Measurements from ENCODE around the gene NT5C2.

Gene NT5C2

DNA sequence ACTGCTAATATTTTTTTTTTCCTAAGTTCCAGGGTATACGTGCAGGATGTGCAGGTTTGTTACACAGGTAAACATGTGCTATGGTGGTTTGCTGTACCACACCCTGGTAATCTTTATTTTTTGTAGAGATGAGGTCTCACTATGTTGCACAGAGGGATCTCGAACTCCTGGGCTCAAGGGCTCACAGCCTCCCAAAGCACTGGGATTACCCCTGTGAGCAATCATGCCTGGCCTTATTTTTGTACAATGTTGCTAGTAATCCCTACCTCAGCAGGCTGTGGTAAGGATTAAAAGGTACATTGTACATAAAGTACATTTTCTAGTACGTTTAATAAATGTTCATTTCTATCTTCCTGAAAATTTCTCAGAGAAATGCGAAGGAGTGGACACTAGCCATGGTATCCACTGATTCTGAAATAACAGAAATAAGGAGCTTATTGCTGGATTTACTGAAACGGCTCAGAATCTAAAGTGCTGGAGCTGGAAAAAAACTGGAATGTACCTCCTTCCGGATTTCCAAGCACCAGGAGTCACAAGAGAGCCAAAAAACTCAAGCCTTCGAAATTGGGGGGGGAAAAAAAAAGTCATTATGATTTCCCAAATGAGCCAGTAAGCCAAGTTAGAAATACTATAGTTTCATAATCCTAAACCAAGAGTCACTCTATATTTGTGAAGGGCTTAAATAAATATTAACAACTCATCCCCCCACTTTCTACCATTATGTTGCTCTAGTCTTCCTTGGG, 69.6 kb downstream of the NT5C2 start:
- DNase-seq (ENCODE audit: low read depth): no peak

DNA sequence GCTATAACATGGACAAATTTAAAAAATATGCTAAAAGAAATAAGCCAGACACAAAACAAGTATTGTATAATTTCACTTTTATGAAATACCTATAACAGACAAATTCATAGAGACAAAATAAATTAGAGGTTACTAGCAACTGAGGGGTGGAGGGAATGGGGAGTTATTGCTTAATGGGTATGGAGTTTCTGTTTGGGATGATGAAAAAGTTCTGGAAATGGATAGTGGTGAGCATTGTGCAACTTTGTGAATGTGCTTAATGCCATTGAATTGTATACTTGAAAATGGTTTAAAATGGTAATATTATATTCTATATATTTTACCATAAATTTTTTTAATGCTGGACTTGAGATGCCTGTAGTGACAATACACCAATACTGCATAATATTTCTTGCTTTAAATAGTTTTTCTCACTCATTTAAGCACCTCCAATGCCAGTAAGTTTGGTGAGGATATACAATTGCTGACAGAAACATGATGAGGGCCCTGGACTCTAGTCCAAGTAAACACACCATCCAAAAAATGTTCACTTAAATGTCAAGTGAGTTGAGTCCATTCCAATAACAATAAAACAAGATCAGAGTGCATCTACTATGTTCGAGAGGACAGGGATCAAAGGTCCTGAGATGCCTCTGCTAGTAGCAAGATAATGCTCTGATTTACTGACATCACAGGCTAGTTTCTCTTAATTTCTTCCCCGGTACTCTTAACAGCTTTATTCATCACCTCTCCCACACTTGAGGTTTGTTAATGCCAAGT, 71.9 kb downstream of the NT5C2 start:
- no peak for DNase-seq (ENCODE audit: low read depth)

DNA sequence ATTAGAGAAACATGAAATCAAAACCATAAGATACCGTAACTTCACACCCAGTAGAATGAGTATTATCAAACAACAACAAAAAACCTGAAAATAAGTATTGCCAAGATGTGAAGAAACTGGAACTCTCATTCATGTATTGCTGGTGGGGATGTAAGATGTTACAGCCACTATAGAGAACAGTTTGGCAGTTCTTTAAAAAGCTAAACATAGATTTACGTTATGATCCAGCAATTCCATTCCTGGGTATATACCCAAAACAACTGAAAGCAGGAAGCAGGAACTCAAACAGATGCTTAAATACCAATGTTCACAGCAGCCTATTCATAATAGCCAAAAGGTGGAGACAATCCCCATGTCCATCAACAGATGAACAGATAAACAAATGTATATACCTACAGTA, 72.5 kb downstream of the NT5C2 start:
- DNase-seq (ENCODE audit: low read depth): no peak

DNA sequence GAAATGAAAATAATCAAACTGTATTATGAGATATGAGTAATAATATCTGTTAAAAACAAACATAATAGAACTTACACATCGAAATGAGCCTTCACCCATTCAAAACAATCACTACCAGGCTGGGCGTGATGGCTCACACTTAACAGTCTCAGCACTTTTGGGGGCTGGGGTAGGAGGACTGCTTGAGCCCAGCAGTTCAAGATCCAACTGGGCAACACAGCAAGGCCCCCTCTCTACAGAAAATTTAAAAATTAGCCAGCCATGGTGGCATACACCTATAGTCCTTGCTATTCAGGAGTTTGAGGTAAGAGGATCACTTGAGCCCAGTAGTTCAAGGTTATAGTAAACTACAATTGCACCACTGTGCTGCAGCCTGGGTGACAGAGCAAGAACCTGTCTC, 75.8 kb downstream of the NT5C2 start:
- DNase-seq (ENCODE audit: low read depth): no peak

DNA sequence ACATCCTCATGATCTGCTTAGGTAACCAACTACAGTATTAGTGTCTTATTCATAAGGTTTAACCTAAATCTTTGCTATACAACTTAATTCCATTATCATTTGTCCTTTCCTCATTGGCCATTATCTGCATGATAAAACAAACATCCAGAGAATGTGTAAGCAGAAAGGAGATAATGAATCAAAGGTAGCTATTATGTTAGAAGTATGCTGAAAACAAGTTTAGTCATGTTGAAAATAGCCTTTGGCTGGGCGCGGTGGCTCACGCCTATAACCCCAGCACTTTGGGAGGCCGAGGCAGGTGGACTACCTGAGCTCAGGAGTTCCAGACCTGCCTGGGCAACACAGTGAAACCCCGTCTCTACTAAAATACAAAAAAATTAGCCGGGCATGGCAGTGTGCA, 78.2 kb downstream of the NT5C2 start:
- DNase-seq (ENCODE audit: low read depth): no peak

DNA sequence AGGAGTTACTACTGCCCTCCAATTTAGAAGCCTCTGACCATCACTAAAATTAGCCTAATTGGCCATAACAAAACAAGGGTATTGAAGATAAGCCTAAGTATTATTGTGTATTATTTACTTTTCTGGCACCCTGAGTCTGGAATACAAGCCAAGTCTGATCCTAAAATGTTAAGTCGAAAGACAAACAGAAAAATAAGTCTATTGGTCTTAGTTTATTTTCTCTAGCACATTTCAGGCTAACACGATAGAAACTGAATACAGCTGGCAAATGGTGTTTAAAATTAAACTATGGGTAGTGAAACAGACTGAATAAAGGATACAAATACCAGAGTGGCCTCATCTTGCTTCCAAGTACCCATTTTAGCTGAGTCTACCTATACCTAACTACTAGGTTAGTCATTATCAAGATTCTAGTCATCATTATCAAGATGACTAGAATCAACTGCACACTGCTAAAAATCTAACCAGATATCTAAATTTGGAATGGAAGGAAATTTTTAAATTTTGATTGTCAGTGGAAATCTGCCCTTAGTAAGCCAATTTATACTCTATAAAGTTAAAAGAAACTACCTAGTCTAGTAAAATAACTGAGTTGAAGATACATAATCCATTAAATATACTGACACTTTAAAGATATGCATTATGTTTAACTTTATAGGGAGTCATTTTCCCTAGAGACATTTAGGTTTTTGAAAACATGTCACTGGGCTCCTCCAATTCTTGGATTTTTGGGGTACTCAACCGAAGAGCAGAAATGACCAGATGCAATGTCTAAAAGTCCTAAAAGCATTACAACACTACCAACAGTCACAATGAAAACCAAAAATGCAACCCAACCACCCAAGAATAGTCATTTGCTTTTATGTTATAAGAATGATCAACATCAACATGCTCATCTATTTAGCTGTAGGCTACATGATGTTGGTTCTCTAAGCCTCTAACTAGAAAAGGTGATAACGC, 80.9 kb downstream of the NT5C2 start:
- DNase-seq (ENCODE audit: low read depth): no peak

DNA sequence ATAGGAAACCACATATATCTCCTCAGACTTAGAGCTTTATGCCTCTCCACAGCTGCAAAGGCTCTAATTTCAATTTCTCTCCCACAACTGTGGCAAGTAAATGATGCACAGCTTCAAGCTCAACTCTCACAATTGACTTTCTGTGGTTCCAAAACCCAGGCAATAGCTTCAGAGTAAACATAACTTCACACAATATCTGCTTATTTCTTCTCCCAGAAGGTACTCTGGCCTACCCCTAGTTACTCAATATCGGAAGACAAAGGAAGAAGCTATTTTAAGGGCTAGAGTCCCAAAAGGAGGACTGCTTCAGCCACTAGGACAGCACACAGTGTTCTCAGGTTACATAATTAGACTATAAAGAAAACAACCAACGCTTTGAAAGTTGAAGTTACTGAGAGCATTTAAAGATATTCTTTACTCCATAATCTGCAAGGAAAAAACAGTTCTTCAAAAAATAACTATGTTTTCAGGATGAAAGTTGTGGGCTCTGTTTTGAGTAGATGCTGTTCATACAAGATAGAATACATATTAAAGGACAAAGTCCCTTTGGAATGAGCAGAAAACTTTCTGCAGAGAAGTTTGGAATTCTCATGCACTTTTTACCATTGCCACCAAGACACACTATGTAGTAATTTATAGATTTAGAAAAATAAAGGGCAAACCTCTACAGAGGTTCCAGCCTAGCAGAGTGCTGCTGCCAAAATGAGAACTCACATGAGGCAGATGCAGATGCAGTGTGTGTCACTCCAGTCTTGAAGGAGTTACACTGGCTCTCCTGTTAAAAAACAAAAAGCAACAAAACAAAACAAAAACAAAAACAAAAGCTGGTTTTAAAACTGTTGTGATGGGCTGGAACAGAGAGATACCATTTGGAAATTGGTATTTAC, 81.8 kb downstream of the NT5C2 start:
- no peak for DNase-seq (ENCODE audit: low read depth)

DNA sequence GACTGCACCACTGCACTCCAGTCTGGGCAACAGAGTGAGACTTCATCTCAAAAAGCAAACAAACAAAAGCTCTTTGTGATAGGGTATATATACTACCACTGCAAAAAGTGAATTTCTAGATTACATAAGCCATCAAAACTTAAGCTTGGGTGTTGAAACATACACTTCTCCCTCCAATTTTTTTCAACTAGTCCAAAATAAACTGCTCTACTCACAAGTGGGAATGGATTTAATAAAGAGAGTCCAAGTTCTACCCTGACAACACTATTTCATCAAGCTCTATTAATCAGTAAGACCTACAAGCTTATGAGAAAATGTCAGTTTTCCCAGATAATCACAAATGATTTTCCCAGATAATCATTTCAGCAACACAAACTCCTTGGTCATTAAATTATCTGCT, 82.7 kb downstream of the NT5C2 start:
- DNase-seq (ENCODE audit: low read depth): no peak

DNA sequence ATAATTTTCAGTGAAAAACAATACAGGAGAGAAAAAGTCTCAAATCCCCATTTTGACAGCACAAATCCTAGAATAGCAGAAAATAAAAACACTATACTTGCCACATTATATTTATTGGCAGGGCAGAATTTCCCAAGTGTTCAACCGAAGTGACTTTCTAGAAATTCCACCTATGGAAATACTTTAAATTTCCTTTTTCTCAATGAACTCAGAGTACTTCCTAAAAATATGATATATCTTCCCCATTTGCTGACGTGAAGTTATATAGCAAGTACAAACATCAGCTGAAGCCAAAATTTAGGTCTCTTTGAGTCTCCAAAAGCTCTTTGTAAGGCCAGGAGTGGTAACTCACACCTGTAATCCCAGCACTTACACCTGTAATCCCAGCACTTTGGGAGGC, 83.3 kb downstream of the NT5C2 start:
- DNase-seq (ENCODE audit: low read depth): no peak

DNA sequence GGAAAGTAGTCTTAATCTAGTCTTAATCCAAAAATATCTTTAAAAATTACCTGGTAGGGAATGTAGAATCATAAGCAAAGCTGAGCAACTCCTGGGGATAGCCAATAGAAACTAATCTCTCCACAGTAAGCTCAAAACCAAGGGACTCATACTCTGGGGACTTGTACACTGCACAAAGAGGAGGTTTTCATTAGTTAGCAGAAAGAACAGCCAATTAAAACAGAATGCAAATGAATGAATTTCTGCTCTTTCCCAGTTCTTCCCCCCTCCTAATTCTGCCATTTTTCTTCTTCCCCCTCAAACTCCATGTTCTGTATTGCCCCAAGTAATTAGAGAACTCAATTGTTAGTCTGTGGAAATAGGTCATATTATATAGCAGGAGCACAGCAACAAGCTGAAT, 86.5 kb downstream of the NT5C2 start:
- no peak for DNase-seq (ENCODE audit: low read depth)

DNA sequence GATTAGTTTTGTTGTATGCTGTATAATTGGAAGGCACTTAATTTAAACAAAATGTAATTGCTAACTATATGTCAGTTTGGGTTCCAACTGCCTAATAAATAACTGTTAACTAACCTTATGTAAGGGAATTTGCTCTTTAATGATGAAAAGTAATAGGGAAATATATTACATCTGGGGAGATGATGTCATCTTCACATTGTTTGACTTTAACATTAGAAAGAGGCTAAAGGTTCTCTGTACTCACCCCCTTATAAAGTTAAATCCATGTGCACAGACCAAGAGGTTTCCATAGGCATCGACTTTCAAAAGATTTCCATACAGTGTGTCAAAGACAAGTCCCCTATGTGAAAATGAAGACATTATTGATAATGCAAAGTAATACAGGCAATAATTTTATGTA, 87.6 kb downstream of the NT5C2 start:
- no peak for DNase-seq (ENCODE audit: low read depth)

DNA sequence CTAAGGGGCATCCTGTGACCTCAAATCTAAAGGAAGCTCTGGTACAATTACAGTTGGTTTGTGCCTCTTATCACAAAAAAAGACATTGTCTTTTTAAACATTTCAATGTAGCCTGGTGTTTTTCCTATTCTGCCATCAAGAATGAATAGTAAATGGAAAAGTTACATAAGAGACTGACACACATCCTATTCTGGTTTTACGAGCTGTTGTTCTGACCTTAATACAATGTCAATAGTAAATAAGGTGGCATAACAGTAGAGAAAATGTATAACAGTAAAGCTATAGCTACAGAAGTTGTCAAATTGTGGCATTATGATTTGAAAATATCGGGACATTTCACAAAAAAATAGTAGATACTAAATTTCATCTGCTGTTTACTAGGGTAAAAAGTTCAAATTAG, 88.4 kb downstream of the NT5C2 start:
- DNase-seq (ENCODE audit: low read depth): no peak

DNA sequence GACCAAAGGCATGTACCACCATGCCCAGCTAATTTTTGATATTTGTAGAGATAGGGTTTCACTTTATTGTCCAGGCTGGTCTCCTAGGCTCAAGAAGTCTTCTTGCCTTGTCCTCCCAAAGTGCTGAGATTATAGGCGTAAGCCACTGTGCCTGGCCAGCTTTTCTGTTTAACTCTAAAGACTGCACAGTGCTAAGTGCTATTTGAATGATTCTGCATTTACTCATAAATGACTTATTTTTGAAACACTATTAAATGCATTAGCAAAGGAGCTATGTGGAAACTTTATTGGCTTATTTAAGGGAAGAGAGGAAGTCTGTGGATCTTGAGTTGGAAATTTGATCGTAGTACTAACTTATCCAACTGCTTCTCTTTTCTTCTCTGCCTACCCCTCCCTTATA, 89.1 kb downstream of the NT5C2 start:
- no peak for DNase-seq (ENCODE audit: low read depth)

DNA sequence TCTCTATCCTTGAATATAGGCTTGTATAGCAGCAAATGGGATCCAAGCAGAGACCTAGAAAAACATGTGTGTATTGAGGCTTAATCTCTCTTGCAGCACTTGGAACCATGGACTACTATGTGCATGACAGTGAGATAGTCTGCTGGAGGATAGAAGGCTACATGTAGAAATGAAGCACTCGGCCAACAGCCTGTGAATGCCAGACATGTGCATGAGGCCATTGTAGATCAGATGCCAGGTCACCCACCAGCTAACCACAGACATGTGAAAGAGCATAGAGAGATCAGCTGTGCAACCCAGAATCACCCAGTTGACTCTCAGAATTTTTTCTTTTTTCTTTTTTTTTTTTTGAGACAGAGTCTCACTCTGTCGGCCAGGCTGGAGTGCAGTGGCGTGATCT, 90.9 kb downstream of the NT5C2 start:
- DNase-seq (ENCODE audit: low read depth): no peak

DNA sequence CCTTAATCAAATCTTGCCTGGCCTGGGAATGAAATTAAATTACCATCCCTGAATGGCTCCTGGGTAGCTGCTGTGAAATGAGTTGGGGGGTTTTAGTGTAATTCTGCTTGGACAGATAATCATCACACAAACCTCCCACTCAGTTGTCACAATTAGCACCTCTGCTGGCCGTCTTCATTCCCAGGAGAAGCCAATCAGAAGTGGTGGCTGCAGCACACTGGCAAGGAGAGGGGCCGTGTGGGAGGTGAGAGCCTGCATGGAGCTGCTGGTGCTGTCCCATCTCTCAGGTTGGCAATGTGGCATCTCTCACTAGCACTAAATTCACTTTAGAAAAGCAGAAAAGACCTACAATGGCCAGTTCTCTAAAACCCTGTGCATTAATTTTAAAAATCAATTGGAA, 92.5 kb downstream of the NT5C2 start:
- DNase-seq (ENCODE audit: low read depth): no peak

DNA sequence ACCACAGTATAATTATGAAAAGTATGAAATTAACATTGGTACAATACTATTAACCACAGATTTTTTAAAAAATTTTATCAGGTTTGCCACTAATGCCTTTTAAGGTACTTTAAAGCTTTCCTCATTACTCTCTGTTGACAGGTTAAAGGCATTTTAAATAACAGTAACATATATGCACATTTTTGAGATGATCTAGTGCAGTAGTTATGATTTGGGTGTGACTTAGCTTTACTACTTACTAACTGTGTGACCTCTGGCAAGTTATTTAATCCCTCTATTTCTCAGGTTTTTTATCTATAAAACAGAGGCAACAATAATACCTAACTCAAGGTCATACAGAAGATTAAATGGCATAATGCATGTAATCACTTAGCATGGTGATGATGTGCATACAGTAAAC, 94.8 kb downstream of the NT5C2 start:
- no peak for DNase-seq (ENCODE audit: low read depth)

DNA sequence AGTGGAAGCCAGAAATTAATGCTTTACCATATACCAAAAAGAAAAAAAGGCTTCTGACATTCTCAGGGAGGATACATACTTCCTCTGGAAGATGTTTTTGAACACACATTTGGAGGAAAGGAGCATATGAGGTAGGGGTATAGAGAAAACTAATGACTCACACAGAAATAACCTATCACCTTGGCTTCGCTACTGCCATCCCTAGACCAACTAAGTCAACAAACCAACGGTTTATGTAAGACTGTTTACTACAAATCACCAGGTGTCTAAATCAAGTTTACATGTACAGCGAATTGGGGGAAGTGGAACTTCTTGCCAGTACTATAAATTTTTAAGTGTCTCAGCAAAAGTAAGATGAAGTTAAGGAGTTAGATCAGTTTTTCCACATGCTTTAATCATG, 96.9 kb downstream of the NT5C2 start:
- DNase-seq (ENCODE audit: low read depth): no peak

DNA sequence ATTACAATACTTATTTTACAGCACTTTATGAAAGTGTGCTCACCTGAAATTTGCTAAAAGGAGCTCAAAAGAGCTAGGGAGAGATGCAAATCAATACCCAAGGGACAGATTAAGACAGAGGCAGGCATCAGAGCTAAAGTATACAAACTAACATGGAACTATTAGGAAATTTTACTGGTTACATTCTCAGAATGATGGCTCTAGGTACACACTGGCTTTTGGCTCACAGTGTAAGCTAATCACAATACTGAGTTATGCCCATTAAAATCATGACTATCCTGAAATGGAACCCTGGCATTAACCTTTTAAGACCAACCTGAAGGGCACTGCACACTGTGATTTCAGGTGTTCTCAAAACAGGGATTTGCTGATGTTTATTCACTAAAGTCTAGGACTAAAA, 98.1 kb downstream of the NT5C2 start:
- DNase-seq (ENCODE audit: low read depth): no peak

DNA sequence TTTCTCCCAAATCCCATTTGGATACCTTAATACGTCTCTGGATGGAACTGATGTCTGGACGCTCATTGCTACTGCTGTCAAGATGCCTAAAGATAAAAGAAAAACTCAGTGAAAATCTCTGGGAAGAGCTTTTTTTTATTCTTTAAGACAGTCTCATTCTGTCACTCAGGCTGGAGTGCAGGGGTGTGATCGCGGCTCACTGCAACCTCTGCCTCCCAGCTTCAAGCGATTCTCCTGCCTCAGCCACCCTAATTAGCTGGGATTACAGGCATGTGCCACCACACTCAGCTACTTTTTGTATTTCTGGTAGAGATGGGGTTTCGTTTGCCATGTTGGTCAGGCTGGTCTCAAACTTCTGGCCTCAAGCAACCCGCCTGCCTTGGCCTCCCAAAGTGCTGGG, 102.2 kb downstream of the NT5C2 start:
- DNase-seq (ENCODE audit: low read depth): no peak

DNA sequence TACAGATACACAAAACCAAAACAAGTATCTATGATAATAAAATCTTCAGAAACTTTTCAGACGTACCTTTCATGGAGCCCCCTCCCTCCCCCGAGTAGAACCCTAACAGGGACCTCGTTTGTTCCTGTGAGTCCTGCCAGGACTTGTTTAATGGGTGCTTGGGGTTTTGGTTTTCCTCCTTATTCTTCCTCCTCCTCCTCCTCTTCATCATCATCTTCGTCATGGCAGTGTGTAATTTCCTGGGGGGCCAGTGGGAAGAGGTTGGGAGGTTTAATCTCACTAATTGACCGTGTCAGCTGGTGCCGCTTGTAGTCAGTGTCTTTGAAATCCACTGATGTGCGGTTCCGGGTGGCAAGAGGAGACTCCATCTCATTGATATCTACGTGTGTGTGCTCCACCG, 103.6 kb downstream of the NT5C2 start:
- no peak for DNase-seq (ENCODE audit: low read depth)

DNA sequence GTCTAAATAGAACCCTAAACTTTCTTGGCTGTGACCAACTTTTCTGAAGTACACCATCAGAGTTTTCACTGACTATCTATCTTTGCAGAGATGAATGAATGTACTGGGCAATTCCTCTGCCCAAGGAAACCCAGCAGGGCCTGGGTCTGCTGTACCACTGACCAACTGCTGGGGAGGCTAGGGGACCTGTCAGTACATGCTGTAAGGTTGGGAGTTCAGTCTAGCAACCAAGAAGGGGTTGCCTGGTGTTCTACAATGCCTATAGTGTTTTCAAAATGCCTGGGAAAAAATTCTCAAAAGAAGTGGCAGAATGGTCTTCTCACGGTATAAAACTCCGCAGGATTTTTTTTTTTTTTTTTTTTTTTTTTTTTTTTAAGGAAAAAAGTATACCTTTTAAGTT, 106.3 kb downstream of the NT5C2 start:
- no peak for DNase-seq (ENCODE audit: low read depth)

DNA sequence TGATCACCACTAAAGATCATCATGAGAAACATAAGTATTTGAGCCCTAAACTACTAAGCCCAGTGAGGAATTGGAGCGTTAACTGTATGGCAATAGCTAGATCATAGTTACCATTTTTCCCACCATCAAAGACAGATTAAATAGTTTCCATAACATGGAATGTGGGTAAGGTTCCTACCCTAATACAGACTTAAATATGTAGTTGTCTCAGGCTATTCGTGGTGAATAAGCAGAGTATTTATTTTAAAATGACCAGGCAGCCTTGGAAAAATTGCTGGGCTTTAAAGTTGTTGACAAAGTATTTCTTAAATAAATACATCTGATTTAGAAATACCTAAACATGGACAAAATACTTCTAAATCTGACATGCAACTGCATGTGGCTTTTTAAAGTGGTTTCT, 106.8 kb downstream of the NT5C2 start:
- no peak for DNase-seq (ENCODE audit: low read depth)
